Activated T-helper 1 cell treated with anti-CD3 and anti-CD28 coated beads, Interleukin-12 subunit alpha, Interleukin-12 subunit beta, Interleukin-2, Interleukin-4 antibody, amounts not matched to agents 30 ng/mL and 10 ng/mL and 1 ng/mL, durations not matched to agents 14 hours and 24 hours and 36 hours (primary cell): ENCODE results near the gene APBA3. TPM values are rescaled to one million over a fixed set of nuclear protein-coding genes. Genes with fewer than 3 reads are reported as not detected.
A peak's percentile ranks its signal among the peaks of the same experiment; 100 is the strongest.
"Not testable (repeated sequence)": the region's sequence is repeated elsewhere in the genome, so short reads cannot be mapped to it uniquely, and the experiment has no call there.

Source experiments
- DNase-seq: peaks from one replicate; pipeline ENCODE4 v3.0.0; 2021; ENCODE audit warnings: low spot score
- H3K27ac Mint-ChIP-seq: one replicate; pipeline ENCODE4 v1.8.0; 2021; ENCODE audit warnings: mild to moderate bottlenecking, mixed read lengths
- H3K27me3 Mint-ChIP-seq: one replicate; pipeline ENCODE4 v1.8.0; 2022; ENCODE audit warnings: mild to moderate bottlenecking, moderate library complexity, mixed read lengths; ENCODE audit not compliant: insufficient read depth
- H3K36me3 Mint-ChIP-seq: one replicate; pipeline ENCODE4 v1.8.0; 2021; ENCODE audit warnings: low read depth, mixed read lengths
- H3K4me1 Mint-ChIP-seq: one replicate; pipeline ENCODE4 v1.8.0; 2021; ENCODE audit warnings: low read depth, mixed read lengths
- H3K4me3 Mint-ChIP-seq: one replicate; pipeline ENCODE4 v1.8.0; 2021; ENCODE audit warnings: mild to moderate bottlenecking, moderate library complexity, mixed read lengths
- H3K9me3 Mint-ChIP-seq: one replicate; pipeline ENCODE4 v1.8.0; 2021; ENCODE audit warnings: mixed read lengths
- intact Hi-C: fragments of 100-400 bp; cut with micrococcal nuclease; formaldehyde crosslinking; loops from one replicate; pipeline ENCODE4 v1.15.1; 2024
- total RNA-seq: library from RNA; stranded (reverse); gene quantifications from 2 replicates; pipeline ENCODE4 v1.2.3, GENCODE V29; 2022

APBA3 gene
- total RNA-seq, 1 donor from 2014 or later, result 48.9 TPM

GRCh38 chr19:3773814-3774515 lies 12.5 kb upstream of the APBA3 start:
- Mint-ChIP-seq H3K9me3 (no peaks in the 10 kb centered on the region), H3K27ac (no peak overlapping the region), H3K4me1 (no peaks in the 10 kb centered on the region), H3K4me3 (no peak overlapping the region), H3K27me3 (peaks cover 2% of the 10 kb centered on the region), H3K36me3 (peaks cover 2% of the 10 kb centered on the region)
- intact Hi-C loops, result no loop called here
- no peak for DNase-seq

GRCh38 chr19:3771906-3772455 lies 10.5 kb upstream of the APBA3 start, which contains the start of gene RAX2:
TSS of gene RAX2 (minus strand) at chr19:3772228. CDS start at chr19:3771742, 486 bp downstream.
- no peak within 1 kb of the TSS for H3K27ac Mint-ChIP-seq
- H3K36me3 Mint-ChIP-seq, result peaks cover 6% of the 10 kb centered on the region
- DNase-seq, result no peak
- peaks cover 2% of the 10 kb centered on the region for H3K27me3 Mint-ChIP-seq
- intact Hi-C loops, result no loop called here
- no peaks in the 10 kb centered on the region for H3K9me3 Mint-ChIP-seq
- no peaks in the 10 kb centered on the region for H3K4me1 Mint-ChIP-seq
- no peak within 1 kb of the TSS for H3K4me3 Mint-ChIP-seq

DNA sequence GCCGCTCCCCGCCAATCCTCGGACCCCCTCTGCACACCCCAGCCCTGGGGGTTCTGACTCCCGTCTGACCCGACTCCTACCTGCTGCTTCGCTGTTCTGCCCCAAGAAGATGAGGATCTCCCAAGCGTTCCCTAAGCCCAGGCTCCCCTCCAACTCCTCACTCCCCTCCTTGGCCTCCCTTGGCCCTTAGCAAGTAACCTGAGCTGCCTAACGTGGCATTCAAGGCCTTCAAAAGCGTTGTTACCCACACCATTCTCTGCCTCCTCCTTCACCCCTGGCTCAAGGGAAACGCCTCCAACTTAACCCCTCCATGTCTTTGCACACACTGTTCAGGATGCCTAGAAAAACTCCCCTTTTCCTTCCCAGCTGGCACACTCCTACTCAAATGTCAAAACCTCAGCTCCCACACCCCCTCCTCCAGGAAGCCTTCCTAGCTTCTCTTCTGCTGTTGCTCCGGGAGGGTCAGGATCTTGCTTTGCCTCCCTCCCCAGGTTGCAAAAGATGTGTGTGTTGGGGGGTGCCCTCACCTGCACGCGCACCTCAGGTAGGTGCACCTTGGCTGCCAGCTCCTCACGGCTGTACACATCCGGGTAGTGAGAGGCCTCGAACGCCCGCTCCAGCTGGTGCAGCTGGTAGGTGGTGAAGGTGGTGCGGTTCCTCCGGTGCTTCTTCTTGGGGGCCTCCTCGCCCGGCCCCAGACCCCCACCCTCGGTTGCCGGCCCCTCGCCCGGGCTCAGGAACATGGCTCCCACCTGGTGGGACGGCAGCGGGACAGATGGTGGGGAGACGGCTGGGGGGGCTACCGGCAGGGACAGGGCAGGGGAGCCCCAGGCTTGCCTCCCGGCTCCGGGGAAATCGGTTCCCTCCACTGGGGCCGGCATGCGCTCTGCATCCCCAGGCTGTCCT lies 9.8 kb upstream of the APBA3 start:
- no peak overlapping the region for H3K27ac Mint-ChIP-seq
- no peak for DNase-seq
- peaks cover 7% of the 10 kb centered on the region for H3K4me1 Mint-ChIP-seq
- H3K27me3 Mint-ChIP-seq, result peaks cover 2% of the 10 kb centered on the region
- intact Hi-C loops, result no loop called here
- no peak overlapping the region for H3K4me3 Mint-ChIP-seq
- H3K36me3 Mint-ChIP-seq, result peaks cover 12% of the 10 kb centered on the region
- no peaks in the 10 kb centered on the region for H3K9me3 Mint-ChIP-seq

DNA sequence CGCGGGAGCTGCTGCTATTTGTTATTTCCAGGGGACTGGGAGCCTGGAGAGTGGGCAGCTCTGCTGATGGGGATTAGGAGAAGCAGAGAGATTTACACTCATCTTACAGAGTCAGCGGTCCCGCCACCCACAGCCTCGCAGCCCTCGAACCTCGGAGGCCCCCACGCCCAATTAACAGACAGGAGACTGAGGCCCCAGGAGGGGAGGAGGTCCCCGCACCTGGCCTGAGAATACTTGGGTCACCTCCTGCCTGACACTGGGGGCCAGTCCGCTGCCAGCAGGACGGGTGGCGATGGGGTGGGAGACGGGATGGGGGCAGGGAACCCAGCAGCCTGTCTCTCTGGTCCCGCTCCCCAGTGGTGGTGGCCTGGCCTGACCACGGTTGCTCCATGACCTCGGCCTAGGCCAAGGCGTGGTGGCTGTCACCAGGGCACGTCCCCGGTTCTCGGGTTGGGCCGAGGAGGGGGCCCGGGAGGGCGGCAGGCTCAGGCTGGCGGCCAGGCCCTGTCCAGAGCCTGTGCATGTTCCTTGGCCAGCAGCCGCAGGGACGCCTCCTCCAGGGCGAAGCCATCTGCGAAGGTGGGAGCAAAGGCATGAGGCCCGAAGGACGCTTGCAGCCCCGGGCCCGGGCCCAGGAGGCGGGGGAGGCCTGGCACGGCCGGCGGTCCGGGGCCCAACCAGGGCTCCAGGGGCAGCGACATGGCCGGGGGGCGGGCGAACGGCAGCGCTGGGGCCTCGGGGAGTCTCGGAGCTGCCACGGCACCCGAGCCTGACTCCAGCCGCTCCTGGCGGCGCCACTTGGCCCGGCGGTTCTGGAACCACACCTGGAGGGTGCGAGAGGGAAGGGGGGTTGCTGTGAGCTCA lies 8.9 kb upstream of the APBA3 start:
- peaks cover 8% of the 10 kb centered on the region for H3K4me1 Mint-ChIP-seq
- peaks cover 13% of the 10 kb centered on the region for H3K36me3 Mint-ChIP-seq
- intact Hi-C loops, result no loop called here
- H3K27me3 Mint-ChIP-seq, result peaks cover 2% of the 10 kb centered on the region
- no peak overlapping the region for H3K4me3 Mint-ChIP-seq
- no peak overlapping the region for H3K27ac Mint-ChIP-seq
- no peaks in the 10 kb centered on the region for H3K9me3 Mint-ChIP-seq
- no peak for DNase-seq

- intact Hi-C loops, result no loop called here
- H3K36me3 Mint-ChIP-seq, result peaks cover 13% of the 10 kb centered on the region
- peaks cover 8% of the 10 kb centered on the region for H3K4me1 Mint-ChIP-seq
- DNase-seq, result no peak
- peaks cover 2% of the 10 kb centered on the region for H3K27me3 Mint-ChIP-seq
- H3K27ac Mint-ChIP-seq, result no peak overlapping the region
- H3K4me3 Mint-ChIP-seq, result no peak overlapping the region
- H3K9me3 Mint-ChIP-seq, result no peaks in the 10 kb centered on the region
Observed at GRCh38 chr19:3769494-3769893, 8.0 kb upstream of the APBA3 start.

DNA sequence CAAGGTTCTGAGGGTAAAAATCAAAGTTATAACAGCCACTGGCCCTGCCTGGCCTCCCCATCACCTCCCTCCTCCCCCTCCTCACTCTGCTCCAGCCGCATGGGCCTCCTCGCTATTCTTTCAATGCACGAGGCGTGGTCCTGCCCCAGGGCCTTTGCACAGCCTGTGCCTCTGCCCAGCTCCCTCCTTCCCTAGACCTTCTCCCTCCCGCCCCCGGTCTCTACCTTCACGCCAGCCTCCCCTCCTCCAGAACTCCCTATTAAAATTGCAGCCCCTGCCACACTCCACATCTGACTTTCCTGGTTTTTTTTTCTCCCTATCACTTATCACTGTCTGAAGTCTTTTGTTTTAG lies 7.2 kb upstream of the APBA3 start:
- Mint-ChIP-seq H3K36me3 (peaks cover 13% of the 10 kb centered on the region), H3K9me3 (no peaks in the 10 kb centered on the region), H3K4me3 (no peak overlapping the region), H3K27me3 (peaks cover under 1% of the 10 kb centered on the region), H3K27ac (peak overlapping the region; percentile 63), H3K4me1 (peaks cover 8% of the 10 kb centered on the region)
- intact Hi-C loops, result no loop called here
- DNase-seq, result no peak

DNA sequence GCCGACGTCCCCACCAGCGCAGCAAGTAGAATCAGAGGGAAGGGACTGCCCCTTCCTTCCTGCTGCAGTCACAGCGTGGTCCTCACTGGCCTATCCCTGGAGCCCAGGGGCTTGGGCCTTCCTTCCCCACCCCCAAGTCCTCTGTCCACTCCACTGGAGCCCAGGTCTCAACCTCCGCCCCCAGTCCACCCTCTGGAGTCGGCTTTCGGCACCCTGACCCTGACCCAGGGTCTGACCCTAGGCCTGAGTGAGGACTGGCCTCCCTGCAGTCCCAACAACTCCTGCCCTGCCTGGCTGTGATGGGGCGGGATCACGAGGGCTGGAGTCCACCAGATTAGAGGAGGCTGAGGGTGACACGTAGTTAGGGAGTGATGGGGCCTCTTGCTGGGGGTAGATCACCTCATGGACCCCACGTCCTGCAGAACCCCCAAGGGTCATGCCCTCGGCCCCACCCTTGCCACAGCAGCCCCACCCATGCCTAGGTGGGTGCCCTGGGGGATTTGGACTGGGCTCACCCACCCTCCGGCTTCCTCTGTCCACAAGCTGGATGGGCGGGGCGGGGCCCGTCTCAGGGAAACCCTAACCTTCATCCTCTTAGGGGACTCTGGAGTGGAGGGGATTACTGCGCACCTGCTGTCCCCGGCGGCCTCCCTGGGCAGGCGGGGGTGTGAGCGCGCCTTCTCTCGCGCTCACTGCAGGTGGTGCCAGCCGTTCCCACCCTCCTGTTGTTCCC lies 6.7 kb upstream of the APBA3 start:
- Mint-ChIP-seq H3K27ac (no peak overlapping the region), H3K9me3 (no peaks in the 10 kb centered on the region)
- intact Hi-C loops, result no loop called here

DNA sequence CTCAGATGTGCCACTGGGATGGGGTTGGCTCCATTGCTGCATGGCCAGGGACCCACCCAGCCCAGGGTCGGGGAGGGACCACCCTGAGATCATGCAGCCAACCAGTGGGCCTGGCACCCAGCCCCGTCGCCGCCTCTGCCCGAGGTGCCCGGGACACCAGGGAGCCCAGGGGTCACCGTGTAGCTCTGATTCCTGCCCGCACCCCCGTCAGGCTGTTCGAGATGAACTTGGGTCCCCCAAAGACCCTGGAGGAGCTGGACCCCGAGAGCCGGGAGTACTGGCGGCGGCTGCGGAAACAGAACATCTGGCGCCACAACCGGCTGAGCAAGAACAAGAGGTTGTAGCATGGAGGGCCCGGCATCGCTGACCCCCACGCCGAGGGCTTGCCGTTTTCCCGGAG lies 5.6 kb upstream of the APBA3 start:
- Mint-ChIP-seq H3K36me3 (peaks cover 17% of the 10 kb centered on the region), H3K27ac (no peak overlapping the region), H3K9me3 (no peaks in the 10 kb centered on the region), H3K4me1 (peaks cover 20% of the 10 kb centered on the region), H3K27me3 (peaks cover 2% of the 10 kb centered on the region), H3K4me3 (no peak overlapping the region)
- intact Hi-C loops, result no loop called here
- no peak for DNase-seq

More for the DNA sequence above, 6.7 kb upstream of the APBA3 start:
- H3K4me1 Mint-ChIP-seq, result peaks cover 10% of the 10 kb centered on the region
- no peaks in the 10 kb centered on the region for H3K27me3 Mint-ChIP-seq
- H3K36me3 Mint-ChIP-seq, result peaks cover 13% of the 10 kb centered on the region
- no peak for DNase-seq
- H3K4me3 Mint-ChIP-seq, result no peak overlapping the region

DNA sequence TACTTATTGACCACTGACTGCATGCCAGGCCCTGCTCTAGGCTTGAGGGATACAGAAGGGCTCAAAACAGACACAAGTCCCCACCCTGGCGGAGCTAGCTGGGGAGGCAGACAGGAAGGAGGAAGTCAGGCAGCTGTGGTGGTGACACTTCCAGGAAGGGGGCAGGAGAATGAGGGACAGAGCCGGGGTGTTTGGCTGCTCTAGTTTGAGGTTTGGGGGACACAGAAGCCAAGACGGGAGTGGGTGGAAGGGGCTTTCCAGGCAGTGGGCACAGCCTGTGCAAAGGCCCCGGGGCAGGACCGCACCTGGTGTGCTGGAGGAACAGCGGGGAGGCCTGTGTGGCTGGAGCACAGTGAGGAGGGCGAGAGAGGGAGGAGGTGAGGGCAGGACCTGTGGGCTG lies 5.0 kb upstream of the APBA3 start:
- peak overlapping the region; percentile 32 for H3K4me3 Mint-ChIP-seq
- intact Hi-C loops, result no loop called here

DNA sequence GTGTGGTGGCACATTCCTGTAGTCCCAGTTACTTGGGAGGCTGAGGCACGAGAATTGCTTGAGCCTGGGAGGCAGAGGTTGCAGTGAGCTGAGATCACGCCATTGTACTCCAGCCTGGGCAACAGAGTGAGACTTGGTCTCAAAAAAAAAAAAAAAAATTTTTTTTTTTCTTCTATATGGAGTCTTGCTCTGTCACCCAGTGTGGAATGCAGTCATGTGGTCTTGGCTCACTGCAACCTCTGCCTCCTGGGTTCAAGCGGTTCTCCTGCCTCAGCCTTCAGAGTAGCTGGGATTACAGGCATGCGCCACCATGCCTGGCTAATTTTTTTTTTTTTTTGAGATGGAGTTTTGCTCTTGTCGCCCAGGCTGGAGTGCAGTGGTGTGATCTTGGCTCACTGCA lies 4.3 kb upstream of the APBA3 start:
- H3K4me3 Mint-ChIP-seq, H3K9me3 Mint-ChIP-seq, H3K27me3 Mint-ChIP-seq, DNase-seq, H3K27ac Mint-ChIP-seq, intact Hi-C loops: not testable (repeated sequence)
- Mint-ChIP-seq H3K36me3 (peaks cover 20% of the 10 kb centered on the region), H3K4me1 (peaks cover 27% of the 10 kb centered on the region)

More for the DNA sequence above, 5.0 kb upstream of the APBA3 start:
- H3K9me3 Mint-ChIP-seq, result no peaks in the 10 kb centered on the region
- peaks cover 26% of the 10 kb centered on the region for H3K4me1 Mint-ChIP-seq
- DNase-seq, result no peak
- peak overlapping the region; percentile 37 for H3K27ac Mint-ChIP-seq
- H3K36me3 Mint-ChIP-seq, result peaks cover 17% of the 10 kb centered on the region
- H3K27me3 Mint-ChIP-seq, result peaks cover 2% of the 10 kb centered on the region

GRCh38 chr19:3765121-3765520 lies 3.6 kb upstream of the APBA3 start:
- Mint-ChIP-seq H3K4me1 (peaks cover 27% of the 10 kb centered on the region), H3K27me3 (peaks cover 2% of the 10 kb centered on the region), H3K36me3 (peaks cover 20% of the 10 kb centered on the region), H3K27ac (no peak overlapping the region), H3K4me3 (no peak overlapping the region), H3K9me3 (no peaks in the 10 kb centered on the region)
- intact Hi-C loops, result no loop called here
- DNase-seq, result no peak
